ENCODE results near the gene CDK11A. TPM values are rescaled to one million over a fixed set of nuclear protein-coding genes. Genes with fewer than 3 reads are reported as not detected.

CDK11A gene
- total and polyA plus RNA-seq, 4 donors, result 16.5 to 45.1 (median 27.3) TPM

GRCh38 chr1:1757422-1758058, 33.4 kb upstream of the CDK11A start:
- DNase-seq (no peak), ATAC-seq (ENCODE audit: insufficient read depth, low FRiP score) (no peak)
- Histone ChIP-seq H3K4me1 (ENCODE audit: control insufficient read depth in 5 of 5, insufficient read depth in 5 of 5, low read length in 5 of 5) (peaks cover 0 to 8% (median 0%) of the 10 kb centered on the region in 5 donors), H3K27me3 (ENCODE audit: control insufficient read depth in 3 of 3, insufficient read depth in 3 of 3, low read length in 2 of 3) (no peaks in the 10 kb centered on the region), H3K27ac (ENCODE audit: low read depth in 1 of 2, low read length in 1 of 2) (peak overlapping the region in 1 of 2 donors; percentile 55), H3K9me3 (ENCODE audit: control insufficient read depth in 4 of 4, insufficient read depth in 3 of 4, low read length in 3 of 4) (no peaks in the 10 kb centered on the region), H3K9ac (ENCODE audit: insufficient read depth in 1 of 2, low read length in 2 of 2) (no peak overlapping the region), H3K36me3 (ENCODE audit: control insufficient read depth in 4 of 4, insufficient read depth in 4 of 4, low read length in 4 of 4) (peaks cover 4 to 78% (median 23%) of the 10 kb centered on the region in 4 donors), H3K4me3 (no peak overlapping the region)
- WGBS, 2 donors, result 94 to 95% methylated on average over 25 of the region's 25 CpGs
- TF ChIP-seq CTCF (IDR thresholded peaks at IDR 0.05; ENCODE audit: control extremely low read depth, extremely low read depth), result no peak

DNA sequence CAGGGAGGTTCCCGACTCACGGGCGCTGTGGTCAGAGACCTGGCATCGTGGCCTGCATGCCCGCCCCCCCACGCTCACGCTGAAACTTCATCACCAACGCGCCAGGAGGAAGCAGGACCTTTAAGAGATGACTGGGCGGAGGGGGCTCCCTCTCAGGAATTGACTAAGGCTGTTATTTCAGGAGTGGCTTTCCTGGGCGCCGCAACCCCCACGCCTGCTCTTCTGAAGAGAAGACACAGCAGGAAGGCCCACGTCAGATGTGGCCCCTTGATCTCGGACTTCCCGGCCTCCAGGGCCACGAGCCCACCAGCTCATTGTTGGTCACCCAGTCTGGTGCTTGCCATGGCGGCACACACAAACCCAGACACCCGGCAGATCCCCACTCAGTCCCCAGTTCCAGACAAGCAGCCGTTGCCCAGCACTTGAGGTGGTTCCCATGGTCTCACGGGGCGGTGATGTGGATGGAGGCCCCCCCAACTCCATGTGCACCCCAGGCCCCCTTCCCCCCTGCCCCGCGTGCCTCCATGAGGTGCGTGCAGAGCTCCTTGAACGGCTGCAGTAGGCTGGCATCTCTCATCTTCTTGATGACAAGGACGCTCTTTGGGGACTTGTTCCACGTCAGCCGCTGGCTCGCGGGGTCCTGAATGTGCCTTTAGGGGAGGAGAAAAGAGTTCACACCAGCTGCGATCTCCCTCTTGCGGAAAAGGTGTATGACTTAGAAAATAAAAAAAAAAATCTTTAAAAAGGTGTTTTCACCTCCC, 32.7 kb upstream of the CDK11A start:
- Histone ChIP-seq H3K36me3 (ENCODE audit: control insufficient read depth in 4 of 4, insufficient read depth in 4 of 4, low read length in 4 of 4) (peaks cover 4 to 79% (median 22%) of the 10 kb centered on the region in 4 donors), H3K9me3 (ENCODE audit: control insufficient read depth in 4 of 4, insufficient read depth in 3 of 4, low read length in 3 of 4) (no peaks in the 10 kb centered on the region), H3K4me3 (no peak overlapping the region), H3K27ac (ENCODE audit: low read depth in 1 of 2, low read length in 1 of 2) (no peak overlapping the region), H3K4me1 (ENCODE audit: control insufficient read depth in 5 of 5, insufficient read depth in 5 of 5, low read length in 5 of 5) (peaks cover 0 to 8% (median 0%) of the 10 kb centered on the region in 5 donors), H3K27me3 (ENCODE audit: control insufficient read depth in 3 of 3, insufficient read depth in 3 of 3, low read length in 2 of 3) (no peaks in the 10 kb centered on the region), H3K9ac (ENCODE audit: insufficient read depth in 1 of 2, low read length in 2 of 2) (no peak overlapping the region)
- DNase-seq (no peak), ATAC-seq (ENCODE audit: insufficient read depth, low FRiP score) (no peak)
- 90 to 91% methylated on average over 33 of the region's 33 CpGs for WGBS, 2 donors
- TF ChIP-seq CTCF (IDR thresholded peaks at IDR 0.05; ENCODE audit: control extremely low read depth, extremely low read depth), result no peak

DNA sequence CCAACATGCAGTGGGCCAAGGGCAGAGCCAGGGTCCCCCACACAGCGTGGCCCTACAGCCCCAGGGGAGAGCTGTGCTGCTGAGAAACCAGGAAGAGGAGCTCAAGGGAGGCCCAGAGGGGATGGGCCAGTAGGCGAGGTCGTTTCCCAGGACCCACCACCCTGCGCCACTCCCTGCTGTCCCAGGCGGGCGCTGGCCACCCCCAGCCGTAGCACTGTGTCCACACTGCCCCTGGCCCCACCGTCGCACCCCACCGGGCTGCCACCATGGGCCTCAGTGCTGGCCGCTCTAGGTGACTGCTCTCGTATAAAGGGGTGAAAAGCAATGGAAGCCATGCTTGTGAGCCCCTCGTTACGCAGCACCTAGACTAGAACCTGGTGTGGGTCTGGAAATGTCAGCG, 31.7 kb upstream of the CDK11A start:
- DNase-seq, result no peak
- peaks cover 4 to 71% (median 16%) of the 10 kb centered on the region in 4 donors for H3K36me3 ChIP-seq (ENCODE audit: control insufficient read depth in 4 of 4, insufficient read depth in 4 of 4, low read length in 4 of 4)

More for the DNA sequence above, 31.7 kb upstream of the CDK11A start:
- peaks cover 0 to 8% (median 0%) of the 10 kb centered on the region in 5 donors for H3K4me1 ChIP-seq (ENCODE audit: control insufficient read depth in 5 of 5, insufficient read depth in 5 of 5, low read length in 5 of 5)
- no peak for TF ChIP-seq CTCF (IDR thresholded peaks at IDR 0.05; ENCODE audit: control extremely low read depth, extremely low read depth)
- WGBS, 2 donors, result 89 to 91% methylated on average over 15 of the region's 15 CpGs
- ATAC-seq (ENCODE audit: insufficient read depth, low FRiP score), result no peak
- H3K9me3 ChIP-seq (ENCODE audit: control insufficient read depth in 4 of 4, insufficient read depth in 3 of 4, low read length in 3 of 4), result no peaks in the 10 kb centered on the region
- no peak overlapping the region for H3K9ac ChIP-seq (ENCODE audit: insufficient read depth in 1 of 2, low read length in 2 of 2)
- no peak overlapping the region for H3K27ac ChIP-seq (ENCODE audit: low read depth in 1 of 2, low read length in 1 of 2)
- no peaks in the 10 kb centered on the region for H3K27me3 ChIP-seq (ENCODE audit: control insufficient read depth in 3 of 3, insufficient read depth in 3 of 3, low read length in 2 of 3)
- H3K4me3 ChIP-seq, result no peak overlapping the region

All from lung (tissue), 12 donors.